Measurements from ENCODE around the gene LRRFIP2.
A peak's percentile ranks its signal among the peaks of the same experiment; 100 is the strongest.
"Not testable (repeated sequence)": the region's sequence is repeated elsewhere in the genome, so short reads cannot be mapped to it uniquely, and the experiment has no call there.

LRRFIP2 gene

GRCh38 chr3:37096288-37096687, 78.1 kb downstream of the LRRFIP2 start:
- H3K27me3 Mint-ChIP-seq = no peaks in the 10 kb centered on the region
- H3K4me3 Mint-ChIP-seq = no peak overlapping the region
- H3K27ac Mint-ChIP-seq = no peak overlapping the region
- no peak for DNase-seq
- no peaks in the 10 kb centered on the region for H3K4me1 Mint-ChIP-seq
- no peaks in the 10 kb centered on the region for H3K9me3 Mint-ChIP-seq
- no peak for ATAC-seq

GRCh38 chr3:37094636-37095035, 79.7 kb downstream of the LRRFIP2 start:
- no peaks in the 10 kb centered on the region for H3K9me3 Mint-ChIP-seq
- no peaks in the 10 kb centered on the region for H3K27me3 Mint-ChIP-seq
- no peak for ATAC-seq
- H3K4me1 Mint-ChIP-seq = no peaks in the 10 kb centered on the region
- H3K4me3 Mint-ChIP-seq = no peak overlapping the region
- DNase-seq = no peak
- H3K27ac Mint-ChIP-seq = no peak overlapping the region

GRCh38 chr3:37093481-37093880, 80.9 kb downstream of the LRRFIP2 start:
- H3K9me3 Mint-ChIP-seq = no peaks in the 10 kb centered on the region
- no peaks in the 10 kb centered on the region for H3K27me3 Mint-ChIP-seq
- H3K27ac Mint-ChIP-seq = peak overlapping the region in 1 of 2 donors; percentile 35
- no peak for ATAC-seq
- no peak for DNase-seq
- H3K4me3 Mint-ChIP-seq = no peak overlapping the region
- H3K4me1 Mint-ChIP-seq = no peaks in the 10 kb centered on the region

GRCh38 chr3:37092484-37092883, 81.9 kb downstream of the LRRFIP2 start:
- H3K4me3 Mint-ChIP-seq = no peak overlapping the region
- no peak for ATAC-seq
- H3K9me3 Mint-ChIP-seq = no peaks in the 10 kb centered on the region
- H3K4me1 Mint-ChIP-seq = no peaks in the 10 kb centered on the region
- H3K27me3 Mint-ChIP-seq = no peaks in the 10 kb centered on the region
- DNase-seq = no peak
- peak overlapping the region in 1 of 2 donors; percentile 71 for H3K27ac Mint-ChIP-seq

- no peaks in the 10 kb centered on the region for H3K9me3 Mint-ChIP-seq
- H3K4me3 Mint-ChIP-seq = no peak overlapping the region
- H3K27ac Mint-ChIP-seq = no peak overlapping the region
- H3K4me1 Mint-ChIP-seq = no peaks in the 10 kb centered on the region
- DNase-seq = no peak
- no peak for ATAC-seq
- H3K27me3 Mint-ChIP-seq = no peaks in the 10 kb centered on the region
Measured at GRCh38 chr3:37087870-37088269, 86.5 kb downstream of the LRRFIP2 start.

- Mint-ChIP-seq H3K4me1 (no peaks in the 10 kb centered on the region), H3K4me3 (no peak overlapping the region), H3K27me3 (no peaks in the 10 kb centered on the region), H3K27ac (no peak overlapping the region), H3K9me3 (no peaks in the 10 kb centered on the region)
- ATAC-seq (no peak), DNase-seq (no peak)
Measured at GRCh38 chr3:37086918-37087317, 87.5 kb downstream of the LRRFIP2 start.

- DNase-seq (no peak), ATAC-seq (no peak)
- H3K27me3 Mint-ChIP-seq = no peaks in the 10 kb centered on the region
- H3K4me1 Mint-ChIP-seq = no peaks in the 10 kb centered on the region
- no peaks in the 10 kb centered on the region for H3K9me3 Mint-ChIP-seq
- no peak overlapping the region for H3K27ac Mint-ChIP-seq
- H3K4me3 Mint-ChIP-seq = no peak overlapping the region
Measured at GRCh38 chr3:37082317-37082716, 92.1 kb downstream of the LRRFIP2 start.

GRCh38 chr3:37075955-37076354, 98.4 kb downstream of the LRRFIP2 start:
- Mint-ChIP-seq H3K9me3 (no peaks in the 10 kb centered on the region), H3K4me3 (no peak overlapping the region)

GRCh38 chr3:37074178-37074577, 100.2 kb downstream of the LRRFIP2 start:
- peaks cover 25% of the 10 kb centered on the region for H3K4me1 Mint-ChIP-seq
- H3K9me3 Mint-ChIP-seq = no peaks in the 10 kb centered on the region
- H3K4me3 Mint-ChIP-seq = no peak overlapping the region
- ATAC-seq = peak; percentile 43
- H3K27ac Mint-ChIP-seq = no peak overlapping the region
- H3K27me3 Mint-ChIP-seq = no peaks in the 10 kb centered on the region
- no peak for DNase-seq

More at GRCh38 chr3:37075955-37076354, 98.4 kb downstream of the LRRFIP2 start:
- peaks cover 25% of the 10 kb centered on the region for H3K4me1 Mint-ChIP-seq
- ATAC-seq (no peak), DNase-seq (no peak)
- no peaks in the 10 kb centered on the region for H3K27me3 Mint-ChIP-seq
- no peak overlapping the region for H3K27ac Mint-ChIP-seq

- Mint-ChIP-seq H3K27ac (no peak overlapping the region), H3K4me3 (peak overlapping the region; percentile 2 to 34)
Measured at GRCh38 chr3:37072892-37073291, 101.5 kb downstream of the LRRFIP2 start.

GRCh38 chr3:37071921-37072320, 102.5 kb downstream of the LRRFIP2 start:
- Mint-ChIP-seq H3K27me3 (no peaks in the 10 kb centered on the region), H3K4me1 (peaks cover 25% of the 10 kb centered on the region), H3K4me3 (no peak overlapping the region), H3K27ac (no peak overlapping the region), H3K9me3 (no peaks in the 10 kb centered on the region)
- DNase-seq (no peak), ATAC-seq (no peak)

More at GRCh38 chr3:37072892-37073291, 101.5 kb downstream of the LRRFIP2 start:
- no peak for ATAC-seq
- peaks cover 25% of the 10 kb centered on the region for H3K4me1 Mint-ChIP-seq
- no peaks in the 10 kb centered on the region for H3K9me3 Mint-ChIP-seq
- no peak for DNase-seq
- no peaks in the 10 kb centered on the region for H3K27me3 Mint-ChIP-seq

GRCh38 chr3:37068031-37068430, 106.4 kb downstream of the LRRFIP2 start:
- Mint-ChIP-seq H3K9me3 (no peaks in the 10 kb centered on the region), H3K27ac (no peak overlapping the region), H3K4me3 (no peak overlapping the region), H3K27me3 (no peaks in the 10 kb centered on the region), H3K4me1 (peaks cover 10% of the 10 kb centered on the region)
- ATAC-seq (no peak), DNase-seq (no peak)

- DNase-seq (no peak), ATAC-seq (no peak)
- Mint-ChIP-seq H3K27me3 (no peaks in the 10 kb centered on the region), H3K27ac (no peak overlapping the region), H3K9me3 (no peaks in the 10 kb centered on the region), H3K4me1 (peaks cover 5% of the 10 kb centered on the region), H3K4me3 (no peak overlapping the region)
Measured at GRCh38 chr3:37067577-37067976, 106.8 kb downstream of the LRRFIP2 start.

- H3K27ac Mint-ChIP-seq = no peak overlapping the region
Measured at GRCh38 chr3:37064747-37065146, 109.6 kb downstream of the LRRFIP2 start.

GRCh38 chr3:37058117-37058516, 116.3 kb downstream of the LRRFIP2 start:
- ATAC-seq (no peak), DNase-seq (no peak)
- Mint-ChIP-seq H3K27me3 (no peaks in the 10 kb centered on the region), H3K4me1 (peaks cover 16% of the 10 kb centered on the region), H3K27ac (no peak overlapping the region), H3K9me3 (no peaks in the 10 kb centered on the region), H3K4me3 (no peak overlapping the region)

More at GRCh38 chr3:37064747-37065146, 109.6 kb downstream of the LRRFIP2 start:
- H3K27me3 Mint-ChIP-seq = no peaks in the 10 kb centered on the region
- no peaks in the 10 kb centered on the region for H3K4me1 Mint-ChIP-seq
- DNase-seq (no peak), ATAC-seq (no peak)
- H3K9me3 Mint-ChIP-seq = no peaks in the 10 kb centered on the region
- H3K4me3 Mint-ChIP-seq = no peak overlapping the region

- no peaks in the 10 kb centered on the region for H3K27me3 Mint-ChIP-seq
- H3K4me3 Mint-ChIP-seq = no peak overlapping the region
- peaks cover 16% of the 10 kb centered on the region for H3K4me1 Mint-ChIP-seq
- no peak for DNase-seq
- no peak for ATAC-seq
- peak overlapping the region in 1 of 2 donors; percentile 21 for H3K27ac Mint-ChIP-seq
- no peaks in the 10 kb centered on the region for H3K9me3 Mint-ChIP-seq
Measured at GRCh38 chr3:37056826-37057225, 117.6 kb downstream of the LRRFIP2 start.

GRCh38 chr3:37055077-37055476, 119.3 kb downstream of the LRRFIP2 start:
- not testable (repeated sequence) for DNase-seq, H3K4me3 Mint-ChIP-seq, H3K27me3 Mint-ChIP-seq, ATAC-seq, H3K9me3 Mint-ChIP-seq
- Mint-ChIP-seq H3K27ac (peak overlapping the region in 1 of 2 donors; percentile 55), H3K4me1 (peaks cover 16% of the 10 kb centered on the region)

Data from stimulated activated naive CD8-positive, alpha-beta T cell treated with anti-CD3 and anti-CD28 coated beads, Interleukin-15, amount 100 ng/mL, for 72 hours (primary cell).